ENCODE data around the gene FAM221A.

- TF ChIP-seq CTCF (IDR thresholded peaks at IDR 0.05) (peak in 1 of 3 experiments; percentile 12), POLR2A (IDR thresholded peaks at IDR 0.05) (no peak), POLR2AphosphoS5 (IDR thresholded peaks at IDR 0.05; ENCODE audit: insufficient read depth in 1 of 2, low read depth in 1 of 2) (no peak)
Observed at GRCh38 chr7:23696916-23697441, 17.0 kb downstream of the FAM221A start.

Data from vagina (tissue), 2 donors.